NOMO-1 (cell line): ENCODE measurements around the gene PKP4.
"Not testable (repeated sequence)": the region's sequence is repeated elsewhere in the genome, so short reads cannot be mapped to it uniquely, and the experiment has no call there.

Experiments used
- DNase-seq, 2 experiments: peaks; one replicate each; lab custom pipeline; 2025; ENCODE audit not compliant: unreplicated experiment in 2 of 2; lab: John Stamatoyannopoulos, UW

Gene PKP4

DNA sequence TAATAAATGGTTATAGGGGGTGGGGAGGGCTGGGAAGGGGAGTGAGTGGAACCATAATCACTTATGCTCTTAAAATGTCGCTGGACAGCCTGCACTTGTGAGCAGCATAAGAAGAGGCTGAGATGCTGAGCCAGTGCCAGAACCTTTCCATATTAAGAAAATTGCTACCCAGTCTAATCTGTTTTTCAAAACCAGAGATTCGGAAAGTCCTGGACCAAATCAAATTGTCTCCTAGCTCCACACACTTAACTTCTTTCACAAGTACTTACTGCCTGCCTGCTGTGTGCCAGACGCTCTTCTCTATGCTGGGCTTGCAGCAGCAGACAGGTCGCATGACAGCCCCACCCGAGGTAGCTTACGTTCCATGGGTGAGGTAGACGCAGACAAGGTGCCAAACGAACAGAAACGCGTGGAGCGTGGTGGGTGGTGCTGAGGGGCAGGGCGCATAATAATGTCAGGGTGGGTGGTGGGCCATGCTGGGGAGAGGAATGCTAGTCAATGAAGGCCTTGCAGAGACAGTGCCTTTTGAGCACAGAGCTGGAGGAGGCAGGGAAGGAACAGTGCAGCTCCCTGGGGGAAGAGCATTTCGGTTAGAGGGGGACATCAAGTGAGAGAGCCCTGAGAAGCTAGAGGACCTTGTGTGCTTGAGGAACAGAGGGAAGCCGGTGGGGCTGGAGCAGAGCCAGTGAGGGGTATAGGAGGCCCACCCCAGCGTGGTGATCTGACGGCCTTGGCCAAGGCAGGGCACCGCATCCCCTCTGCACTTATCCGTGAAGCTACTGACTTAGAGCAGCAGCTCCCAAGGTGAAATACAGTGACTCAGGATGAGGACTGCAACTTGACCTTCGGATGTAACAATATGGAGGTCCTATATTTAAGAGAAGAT lies 214.9 kb downstream of the PKP4 start:
- no peak for DNase-seq

DNA sequence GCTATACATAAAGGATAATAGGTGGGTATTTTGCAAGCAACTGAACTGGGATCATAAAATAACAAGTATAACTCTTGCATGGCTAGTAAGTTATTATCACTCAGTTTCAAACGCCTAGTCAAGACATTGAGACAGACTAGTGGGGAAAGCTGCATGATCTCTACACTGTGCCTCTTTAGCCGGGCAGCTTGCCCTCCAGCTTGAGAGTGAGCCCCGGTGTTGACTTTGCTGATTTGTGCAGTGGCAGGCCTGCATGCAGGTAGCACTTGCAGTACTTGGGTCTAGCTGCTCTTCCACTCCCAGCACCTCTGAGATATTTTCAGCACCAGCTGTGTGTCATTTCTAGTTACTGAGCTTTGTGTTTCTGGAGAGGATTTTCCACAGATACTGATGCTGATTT lies 219.5 kb downstream of the PKP4 start:
- DNase-seq = no peak

DNA sequence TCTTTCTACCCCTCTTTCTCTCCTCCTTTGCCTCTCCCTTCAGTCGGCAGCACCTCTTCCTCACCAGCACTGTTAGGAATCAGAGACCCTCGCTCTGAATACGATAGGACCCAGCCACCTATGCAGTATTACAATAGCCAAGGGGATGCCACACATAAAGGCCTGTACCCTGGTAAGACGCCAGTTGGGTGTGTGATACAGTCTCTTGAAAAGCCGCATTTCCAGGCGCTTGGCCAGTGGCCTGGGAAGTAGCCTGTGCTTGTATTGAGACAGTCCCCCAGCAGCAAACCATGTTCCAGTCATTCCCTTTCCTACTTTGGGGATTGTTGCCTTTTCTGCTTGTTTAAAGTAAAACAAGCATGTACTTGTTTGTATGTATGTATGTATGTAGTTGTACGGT lies 219.9 kb downstream of the PKP4 start:
- no peak for DNase-seq

DNA sequence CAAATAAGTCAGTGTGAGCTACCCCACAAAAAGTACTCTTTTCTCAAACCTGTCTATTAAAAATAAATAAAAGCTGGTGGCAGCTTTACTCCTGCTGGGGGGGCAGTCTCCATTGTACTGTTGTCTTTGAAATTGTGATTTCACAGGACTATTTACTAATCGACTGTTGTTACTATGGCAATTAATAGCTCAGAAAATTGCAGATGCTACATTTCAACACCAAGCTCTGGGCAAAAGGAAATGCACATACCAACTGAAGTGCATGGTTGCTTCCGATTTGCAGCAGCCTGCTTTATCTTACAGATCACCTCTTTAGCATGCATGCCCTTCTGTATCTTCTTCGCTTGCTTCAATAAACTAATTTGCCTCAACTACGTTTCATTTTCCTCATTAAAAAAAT lies 220.8 kb downstream of the PKP4 start:
- no peak for DNase-seq

DNA sequence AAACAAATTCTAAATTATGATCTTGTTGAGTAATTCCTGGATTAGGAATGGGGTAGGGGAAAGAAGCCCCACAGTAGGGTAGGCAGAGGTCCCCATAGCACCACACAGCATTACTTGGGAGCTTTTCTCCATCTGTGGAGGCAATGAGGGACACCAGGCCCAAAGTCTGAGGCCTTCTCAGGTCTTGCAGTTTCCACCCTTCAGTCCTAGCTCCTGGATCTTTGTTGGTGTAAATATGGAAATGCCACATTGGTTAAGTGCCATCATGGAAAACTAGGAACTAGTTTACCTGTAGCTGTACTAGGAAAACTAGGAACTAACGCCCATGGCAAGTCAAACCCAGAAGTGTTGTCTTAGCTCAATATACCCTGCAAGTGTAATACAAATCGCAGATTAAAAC lies 225.1 kb downstream of the PKP4 start:
- no peak for DNase-seq

DNA sequence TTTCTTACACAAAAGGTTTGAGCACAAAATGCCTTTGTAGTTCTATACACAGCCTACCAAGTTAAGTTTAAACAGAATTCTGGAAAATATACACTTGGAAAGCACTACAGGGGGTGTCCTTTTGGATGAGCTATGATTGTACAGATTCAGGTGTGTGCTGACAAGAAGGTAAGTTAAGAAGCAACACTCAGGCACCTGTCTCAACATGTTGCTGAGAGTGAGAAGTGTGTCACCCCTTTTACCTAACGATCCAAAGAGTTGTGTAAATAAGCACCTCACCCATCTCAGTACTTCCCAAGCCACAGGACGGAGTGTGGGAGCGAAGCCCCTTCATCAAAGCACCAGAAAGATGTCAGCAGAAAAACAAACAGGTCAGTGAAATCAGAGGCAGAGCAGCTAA lies 228.9 kb downstream of the PKP4 start:
- no peak for DNase-seq

DNA sequence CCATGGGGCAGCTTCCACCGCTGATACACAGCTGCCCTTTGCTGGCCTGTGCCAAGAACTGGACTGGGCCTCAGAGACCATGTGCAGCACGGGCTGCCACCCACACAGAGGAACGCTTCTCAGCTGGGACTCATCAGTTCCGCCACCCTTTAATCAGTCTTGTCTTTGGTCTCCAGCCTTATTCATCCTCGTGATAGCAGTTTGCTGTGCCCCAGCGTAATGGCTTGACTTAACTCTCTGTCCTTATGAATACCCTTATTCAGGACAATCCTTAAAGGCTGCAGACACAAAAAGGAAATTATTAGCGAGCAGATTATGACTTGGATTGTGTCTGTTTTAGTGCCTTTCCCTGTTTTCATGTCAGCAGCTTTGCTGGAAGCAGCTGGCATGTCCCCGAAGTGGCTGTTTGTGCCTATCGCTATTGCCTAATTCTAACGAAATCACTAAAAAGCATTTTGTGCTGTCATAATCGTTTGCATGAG lies 229.5 kb downstream of the PKP4 start:
- no peak for DNase-seq

DNA sequence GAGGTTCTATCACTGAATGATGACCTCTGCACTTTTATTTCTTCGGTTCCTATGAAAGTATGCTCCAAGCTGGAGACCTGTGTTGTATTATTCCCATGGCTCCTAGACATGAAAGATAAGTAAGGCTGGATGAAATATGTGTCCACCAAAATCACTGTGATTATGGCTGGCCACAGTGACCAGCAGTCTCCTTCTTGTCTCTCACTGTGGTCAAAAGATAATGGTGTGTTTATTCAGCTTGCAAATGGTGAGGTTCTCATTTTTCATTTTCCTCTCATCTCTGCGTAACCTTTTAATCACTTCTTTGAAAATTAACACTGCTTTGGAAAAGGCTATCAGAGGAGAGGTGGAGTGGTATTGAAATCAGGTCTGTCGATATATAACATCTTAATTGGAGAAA lies 230.6 kb downstream of the PKP4 start:
- DNase-seq = no peak

DNA sequence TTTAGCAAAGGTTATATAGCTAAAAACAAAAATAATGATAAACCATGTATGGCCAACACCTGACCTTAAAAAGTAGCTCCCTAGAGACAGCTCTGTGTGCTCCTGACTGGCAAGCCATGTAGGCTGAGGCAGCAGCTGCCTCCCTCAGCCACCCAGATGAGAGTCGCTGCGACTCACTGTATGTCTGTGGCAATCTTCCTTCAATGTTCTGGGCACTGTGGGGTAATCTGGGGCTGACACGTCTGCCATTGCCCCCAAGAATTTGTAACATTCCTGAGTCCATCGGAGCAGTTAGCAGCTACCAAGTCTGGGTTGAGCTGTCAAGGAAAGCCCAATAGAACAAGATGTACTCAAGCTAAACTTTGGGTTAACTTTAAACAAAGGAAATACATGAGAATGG lies 232.0 kb downstream of the PKP4 start:
- peak in 1 of 2 experiments; percentile 3 for DNase-seq

DNA sequence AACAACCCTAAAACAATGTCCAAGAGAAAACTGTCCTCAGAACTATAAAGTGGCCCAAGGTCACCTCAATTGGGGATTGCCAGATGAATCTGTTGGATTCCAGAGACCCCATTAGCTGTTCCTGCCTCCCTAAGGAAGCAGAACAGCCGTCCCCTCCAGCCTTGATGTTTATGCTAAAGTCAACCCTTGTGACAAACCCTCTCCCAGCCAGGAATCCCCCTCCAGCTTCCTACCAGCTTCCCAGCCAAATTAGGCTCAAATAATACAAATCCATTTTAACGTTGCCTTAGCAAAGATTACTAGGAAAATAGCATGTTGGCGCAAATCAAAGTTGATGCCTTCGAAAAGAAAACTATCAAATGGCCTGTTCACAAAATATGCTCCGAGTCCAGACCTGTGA lies 232.6 kb downstream of the PKP4 start:
- no peak for DNase-seq

DNA sequence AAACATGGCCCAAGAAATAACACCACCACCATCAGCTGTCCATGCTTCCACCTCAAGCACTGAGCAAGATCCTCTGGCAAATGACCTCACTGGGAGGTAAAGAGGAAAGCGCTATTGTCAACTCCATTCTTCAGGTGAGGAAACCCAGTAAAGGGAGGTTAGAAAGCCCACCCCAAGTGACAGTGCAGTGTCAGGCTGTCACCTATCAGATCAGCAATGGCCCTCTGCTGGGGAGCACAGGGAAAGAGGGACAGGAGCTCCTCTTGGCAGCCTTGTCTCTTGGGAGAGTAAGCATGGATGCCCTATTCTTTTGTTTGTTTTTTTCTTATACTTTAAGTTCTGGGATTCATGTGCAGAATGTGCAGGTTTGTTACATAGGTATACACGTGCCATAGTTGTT lies 234.1 kb downstream of the PKP4 start:
- no peak for DNase-seq

DNA sequence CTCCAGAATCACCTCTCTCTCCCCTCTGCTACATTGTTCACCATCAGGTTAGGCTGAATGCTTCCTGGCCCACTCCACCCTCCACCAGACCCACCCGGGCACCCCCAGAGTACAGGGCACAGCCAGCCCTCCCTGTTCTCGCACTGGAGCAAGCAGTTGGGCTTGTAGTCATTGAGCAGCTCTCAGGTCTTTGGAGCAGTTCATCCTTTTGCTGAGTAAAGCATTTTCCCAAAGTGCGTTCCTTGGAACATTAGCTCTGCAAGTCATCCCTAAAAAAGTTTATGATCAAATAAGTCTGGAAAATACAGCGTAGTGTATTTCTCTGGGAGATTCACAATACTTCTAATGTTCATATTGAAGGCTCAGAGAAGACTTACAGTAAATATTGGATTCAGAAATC lies 234.9 kb downstream of the PKP4 start:
- DNase-seq = no peak

DNA sequence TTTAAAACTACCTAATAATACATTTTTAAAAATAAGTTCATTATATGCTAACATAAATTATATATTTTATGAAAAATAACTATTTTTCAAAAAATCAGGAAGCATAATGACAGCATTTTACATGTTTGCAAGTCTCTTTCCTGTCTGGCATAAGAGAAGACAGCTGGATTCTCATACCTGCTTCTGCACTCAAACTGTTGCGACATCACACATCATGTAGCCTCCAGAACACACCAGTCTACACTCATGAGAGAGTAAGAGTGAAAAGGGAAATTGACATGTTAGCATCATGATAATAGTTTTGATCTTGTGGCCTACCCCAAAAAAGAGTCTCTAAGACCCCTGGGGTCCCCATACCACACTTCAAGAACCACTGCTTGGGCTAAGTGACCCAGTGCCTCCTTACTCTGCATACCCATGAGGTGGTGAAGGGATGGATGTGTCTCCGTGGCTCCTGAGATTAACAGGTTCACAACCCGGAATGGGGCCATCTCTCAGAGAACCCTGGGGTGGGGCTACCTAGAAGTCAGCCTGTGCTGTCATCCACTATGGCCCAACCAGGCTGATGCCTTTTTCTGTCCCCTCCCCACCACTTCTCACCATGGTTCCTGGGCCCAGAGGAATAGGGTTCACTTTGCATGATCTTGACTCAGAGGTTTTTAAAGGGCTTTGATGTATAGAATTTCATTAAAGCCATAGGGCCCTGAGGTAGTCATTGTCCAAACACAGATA lies 235.8 kb downstream of the PKP4 start:
- DNase-seq = peak in 1 of 2 experiments; percentile 22

DNA sequence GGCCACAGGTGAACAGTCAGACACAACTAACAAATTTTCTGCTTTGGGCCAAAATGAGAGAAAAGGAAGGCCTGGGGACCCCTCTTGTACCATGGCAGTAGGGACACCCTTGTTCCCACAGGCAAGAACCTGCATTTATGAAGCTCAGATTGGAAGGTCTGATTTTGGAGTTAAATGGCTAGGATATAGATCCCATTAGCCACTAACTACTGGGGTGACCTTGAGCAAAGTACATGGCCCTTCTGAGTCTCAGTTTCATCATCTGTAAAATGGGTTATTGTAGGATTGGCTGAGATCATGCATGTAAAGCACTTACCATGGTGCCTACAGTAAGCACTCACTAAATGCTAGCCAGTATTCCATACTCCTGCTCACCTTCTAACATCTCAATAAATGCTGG lies 236.7 kb downstream of the PKP4 start:
- DNase-seq = no peak

DNA sequence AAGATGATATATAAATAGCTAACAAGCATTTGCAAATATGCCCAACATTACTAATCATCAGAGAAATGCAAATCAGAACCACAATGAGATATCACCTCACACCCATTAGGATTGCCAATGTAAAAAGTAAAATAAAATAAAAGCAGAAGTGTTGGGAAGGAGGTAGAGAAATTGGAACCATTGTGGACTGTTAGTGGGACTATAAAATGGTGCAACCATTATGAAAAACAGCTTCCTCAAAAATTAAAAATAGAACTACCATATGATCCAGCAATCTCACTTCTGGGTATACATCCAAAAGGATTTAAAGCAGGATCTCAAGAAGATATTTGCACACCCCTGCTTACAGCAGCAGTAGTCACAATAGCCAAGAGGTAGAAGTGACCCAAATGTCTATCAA lies 238.6 kb downstream of the PKP4 start:
- peak in 1 of 2 experiments; percentile 44 for DNase-seq

DNA sequence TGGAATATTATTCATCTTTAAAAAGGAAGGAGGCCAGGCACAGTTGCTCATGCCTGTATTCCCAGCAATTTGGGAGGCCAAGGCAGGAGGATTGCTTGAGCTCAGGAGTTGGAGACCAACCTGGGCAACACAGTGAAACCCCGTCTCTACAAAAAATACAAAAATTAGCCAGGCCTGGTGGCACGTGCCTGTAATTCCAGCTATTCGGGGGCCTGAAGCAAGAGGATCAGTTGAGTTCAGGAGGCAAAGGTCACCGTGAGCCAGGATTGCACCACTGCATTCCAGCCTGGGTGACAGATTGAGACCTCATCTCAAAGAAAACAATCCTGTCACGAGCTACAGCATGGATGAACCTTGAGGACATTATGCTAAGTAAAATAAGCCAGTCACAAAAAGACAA lies 239.0 kb downstream of the PKP4 start:
- not testable (repeated sequence) for DNase-seq

DNA sequence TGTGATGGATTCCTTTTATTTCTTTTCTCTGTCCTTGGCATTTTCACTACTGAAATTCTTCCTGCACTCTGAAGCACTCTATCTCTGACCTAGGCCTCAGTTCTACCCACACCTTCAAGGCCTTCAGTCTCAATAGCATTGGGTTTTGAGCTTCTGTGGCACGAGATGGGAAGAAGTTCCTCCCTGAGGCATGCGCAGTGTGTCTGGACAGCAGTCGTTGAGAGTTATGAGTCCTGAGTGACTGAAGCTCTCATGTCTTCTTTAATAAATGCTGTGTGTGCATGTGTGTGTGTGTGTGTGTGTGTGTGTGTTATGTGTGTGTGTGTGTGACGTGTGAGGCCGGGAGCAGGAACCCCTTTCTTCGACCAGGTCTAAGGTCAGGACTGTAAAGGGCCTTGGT lies 242.6 kb downstream of the PKP4 start:
- no peak for DNase-seq

DNA sequence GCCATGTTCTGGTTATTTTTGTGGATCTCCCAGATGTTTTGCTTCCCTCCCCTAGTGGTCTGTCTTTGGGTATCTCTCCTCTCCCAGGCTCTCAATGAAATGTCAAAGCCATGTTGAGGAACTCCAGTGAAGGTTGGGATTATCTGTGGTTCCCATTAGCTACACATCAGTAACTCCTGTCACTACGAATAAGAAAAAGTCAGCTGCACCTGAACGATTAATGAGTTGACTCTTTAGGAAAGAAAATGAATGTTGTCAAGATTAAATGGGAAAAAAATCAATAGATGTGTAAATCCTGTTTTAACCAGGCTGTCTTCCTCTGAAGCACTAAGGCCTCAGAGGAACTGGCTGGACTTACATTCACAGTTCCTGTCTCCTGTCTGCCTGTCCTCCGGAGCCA lies 244.3 kb downstream of the PKP4 start:
- no peak for DNase-seq

DNA sequence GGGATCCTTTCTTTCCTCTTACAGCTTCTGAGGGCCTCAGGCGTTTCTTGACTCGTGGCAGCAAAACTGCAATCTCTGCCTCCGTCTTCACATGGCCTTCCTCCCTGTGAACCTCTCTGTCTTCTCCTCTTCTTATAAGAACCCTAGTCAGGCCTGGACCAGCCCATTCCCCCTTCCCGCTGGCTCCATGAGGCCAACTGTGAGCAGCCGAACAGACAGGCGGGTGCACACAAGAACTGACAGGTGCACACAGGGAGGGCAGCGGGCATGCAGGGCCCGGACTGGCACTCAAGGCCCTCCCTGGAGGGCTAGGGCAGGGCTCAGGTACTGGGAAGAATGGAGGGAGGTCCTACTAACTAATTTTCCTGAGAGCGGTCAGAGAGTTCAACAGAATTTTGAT lies 246.0 kb downstream of the PKP4 start:
- DNase-seq = no peak

DNA sequence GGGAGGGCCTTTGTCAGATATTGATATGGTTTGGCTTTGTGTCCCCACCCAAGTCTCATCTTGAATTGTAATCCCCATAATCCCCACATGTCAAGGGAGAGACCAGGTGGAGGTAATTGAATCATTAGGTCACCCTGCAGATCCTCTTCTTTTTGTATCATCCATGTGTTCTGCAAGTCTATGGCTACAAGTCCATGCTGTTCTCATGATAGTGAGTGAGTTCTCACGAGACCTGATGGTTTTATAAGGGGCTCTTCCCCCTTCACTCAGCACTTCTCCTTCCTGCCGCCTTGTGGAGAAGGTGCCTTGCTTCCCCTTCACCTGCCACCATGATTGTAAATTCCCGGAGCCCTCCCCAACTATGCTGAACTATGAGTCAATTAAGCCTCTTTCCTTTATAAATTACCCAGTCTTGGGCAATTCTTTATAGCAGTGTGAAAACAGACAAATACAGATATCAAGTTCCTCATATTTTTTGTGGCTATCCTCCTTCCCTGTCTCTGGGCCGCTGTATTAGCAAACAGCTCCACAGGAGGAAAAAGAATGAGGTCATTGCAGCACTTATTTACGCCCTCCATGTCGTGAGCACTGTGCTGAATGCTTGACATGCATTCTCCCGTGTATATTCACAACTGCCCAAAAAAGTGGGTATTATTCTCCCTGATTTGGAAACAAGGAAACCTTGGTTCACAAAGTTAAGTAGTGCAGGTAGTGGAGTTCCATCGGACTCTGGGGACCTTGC lies 248.1 kb downstream of the PKP4 start:
- DNase-seq = peak; percentile 20 to 23

DNA sequence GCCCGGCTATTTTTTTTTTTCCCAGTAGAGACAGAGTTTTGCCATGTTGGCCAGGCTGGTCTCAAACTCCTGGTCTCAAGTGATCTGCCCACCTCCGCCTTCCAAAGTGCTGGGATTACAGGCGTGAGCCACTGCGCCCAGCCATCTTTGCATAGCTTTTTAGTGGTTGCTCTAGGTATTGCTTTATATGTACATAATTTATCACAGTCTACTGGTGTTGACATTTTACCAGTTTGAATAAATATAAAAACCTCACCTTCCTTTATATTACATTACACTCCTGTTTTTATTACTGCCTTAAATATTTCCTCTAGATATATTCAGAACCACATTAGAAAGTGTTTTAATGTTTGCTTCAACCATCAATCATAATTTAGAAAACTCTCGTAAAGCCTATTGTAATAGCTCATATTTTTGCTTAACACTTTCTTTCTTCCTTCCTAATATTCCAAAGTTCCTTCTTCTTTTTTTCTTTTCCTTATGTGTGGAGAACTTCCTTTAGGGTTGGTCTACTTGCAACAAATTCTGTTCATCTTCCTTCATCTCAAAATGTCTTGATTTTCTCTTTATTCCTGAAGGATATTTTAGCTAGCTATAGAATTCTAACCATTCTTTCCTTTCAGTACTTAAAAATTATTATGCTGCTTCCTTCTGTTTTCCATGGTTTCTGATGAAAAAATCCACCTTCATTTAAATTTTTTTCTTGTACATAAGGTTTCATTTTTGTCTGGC lies 256.2 kb downstream of the PKP4 start:
- no peak for DNase-seq
